Non-pigmented ciliary epithelial cell (primary cell): Measurements from ENCODE around the gene FBXO2.
"Not testable (repeated sequence)": the region's sequence is repeated elsewhere in the genome, so short reads cannot be mapped to it uniquely, and the experiment has no call there.

Source experiments
- DNase-seq: peaks from one replicate; pipeline ENCODE4 v3.0.0-alpha.2; 2010; ENCODE audit warnings: low read depth

FBXO2 gene

DNA sequence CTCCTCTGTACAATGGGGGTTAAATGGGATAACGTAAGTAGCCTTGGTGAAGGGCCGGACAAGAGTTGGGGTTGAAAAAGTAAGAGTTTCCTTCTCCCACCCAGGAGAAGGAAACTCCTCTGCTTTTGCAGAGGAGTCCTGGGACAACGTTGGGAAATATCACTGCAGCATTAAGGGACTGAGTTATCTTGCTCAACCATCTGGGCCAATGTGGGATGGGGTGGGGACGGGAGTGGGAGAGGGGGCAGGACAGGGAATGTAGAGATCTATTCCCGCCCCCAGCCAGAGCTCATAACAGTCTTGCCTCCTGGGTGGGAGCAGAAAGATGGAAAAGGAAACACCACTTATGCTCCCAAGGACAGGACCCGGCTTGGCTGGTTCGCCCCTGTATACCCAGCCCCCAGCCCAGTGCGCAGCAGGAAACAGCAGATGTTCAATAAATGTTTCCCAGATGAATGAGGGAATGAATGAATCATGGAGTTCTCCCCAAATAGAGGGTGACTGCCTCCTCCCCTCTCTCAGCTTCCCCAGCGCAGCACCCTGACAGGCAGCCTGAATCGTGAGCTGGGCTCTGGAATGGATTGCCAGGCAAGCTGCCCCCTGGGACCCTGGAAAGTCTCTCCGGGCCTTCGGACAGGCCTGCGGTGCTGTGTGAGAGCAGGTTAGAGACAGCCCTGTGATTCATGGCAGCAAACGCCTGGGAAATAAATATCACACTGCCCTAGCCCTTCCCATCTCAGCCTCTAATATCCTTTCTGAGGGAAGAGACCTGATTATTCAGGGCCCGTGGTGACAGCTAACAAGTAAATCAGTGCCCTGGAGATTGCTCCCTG lies 24.8 kb downstream of the FBXO2 start:
- DNase-seq: no peak

DNA sequence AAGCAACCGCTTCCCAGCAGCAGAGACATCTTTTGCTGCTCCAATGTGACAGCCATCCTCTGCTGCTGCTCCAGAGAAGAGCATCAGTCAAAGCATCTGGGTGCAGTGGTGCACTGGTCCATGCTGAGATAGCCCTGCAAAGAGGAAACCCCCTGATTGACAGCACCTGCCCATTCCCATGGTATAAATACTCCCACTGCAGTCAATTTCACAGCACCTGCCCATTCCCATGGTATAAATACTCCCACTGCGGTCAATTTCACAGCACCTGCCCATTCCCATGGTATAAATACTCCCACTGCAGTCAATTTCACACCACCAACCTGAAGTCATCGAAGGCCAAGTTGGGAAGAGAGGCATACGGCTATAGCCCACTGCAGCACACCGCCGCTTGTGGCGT lies 25.5 kb downstream of the FBXO2 start:
- DNase-seq: no peak

DNA sequence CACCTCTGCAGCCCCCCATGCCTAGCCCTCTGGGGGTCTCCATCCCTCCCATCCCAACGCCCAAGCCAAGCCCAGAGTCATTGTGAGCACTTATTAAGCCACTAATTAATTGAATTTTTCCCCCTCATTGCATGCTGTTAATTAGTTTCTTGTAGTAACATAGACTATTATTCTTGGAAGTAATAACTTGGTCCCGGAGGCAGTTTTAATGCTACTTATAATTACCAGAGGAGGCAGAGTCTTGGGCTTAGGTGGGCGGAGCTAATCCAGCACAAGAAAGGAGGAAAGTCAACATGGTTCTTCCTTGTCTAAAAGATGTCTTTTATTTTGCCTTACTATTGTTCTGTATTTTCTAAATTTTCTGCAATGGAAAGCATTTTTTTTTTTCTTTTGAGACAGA lies 27.7 kb downstream of the FBXO2 start:
- no peak for DNase-seq

DNA sequence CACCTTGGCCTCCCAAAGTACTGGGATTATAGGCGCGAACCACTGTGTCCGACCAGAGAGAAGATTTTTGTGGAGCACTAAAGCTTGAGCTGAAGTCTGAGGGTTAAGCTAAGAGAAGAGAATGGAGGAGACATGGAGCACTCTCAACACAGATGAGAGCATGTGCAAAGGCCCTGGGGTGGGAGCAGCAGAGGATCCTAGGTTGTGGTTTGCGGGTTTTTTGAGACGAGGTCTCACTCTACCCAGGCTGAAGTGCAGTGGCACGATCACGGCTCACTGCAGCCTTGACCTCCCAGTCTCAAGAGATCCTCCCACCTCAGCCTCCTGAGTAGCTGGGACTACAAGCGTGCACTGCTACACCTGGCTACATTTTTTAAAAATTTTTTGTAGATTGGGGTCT lies 30.5 kb downstream of the FBXO2 start:
- DNase-seq: no peak

DNA sequence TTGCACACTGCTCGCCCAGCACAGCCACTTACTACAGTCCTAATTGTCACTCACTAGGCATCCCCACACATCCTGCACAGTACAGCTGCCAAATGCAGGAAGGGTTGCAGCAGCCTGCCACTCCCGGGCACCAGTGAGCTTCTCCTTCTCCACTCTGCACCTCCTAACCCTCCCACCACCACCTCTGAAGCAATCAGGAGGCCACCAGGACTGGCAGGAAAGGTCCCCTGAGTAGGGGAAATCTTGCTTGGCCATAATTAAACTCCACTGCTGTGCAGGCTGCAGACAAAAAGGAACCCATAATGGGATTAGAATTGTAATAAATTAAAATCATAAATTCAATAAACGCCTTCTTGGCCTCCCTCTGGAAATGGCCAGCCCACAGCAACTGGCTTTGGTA lies 31.8 kb downstream of the FBXO2 start:
- no peak for DNase-seq

DNA sequence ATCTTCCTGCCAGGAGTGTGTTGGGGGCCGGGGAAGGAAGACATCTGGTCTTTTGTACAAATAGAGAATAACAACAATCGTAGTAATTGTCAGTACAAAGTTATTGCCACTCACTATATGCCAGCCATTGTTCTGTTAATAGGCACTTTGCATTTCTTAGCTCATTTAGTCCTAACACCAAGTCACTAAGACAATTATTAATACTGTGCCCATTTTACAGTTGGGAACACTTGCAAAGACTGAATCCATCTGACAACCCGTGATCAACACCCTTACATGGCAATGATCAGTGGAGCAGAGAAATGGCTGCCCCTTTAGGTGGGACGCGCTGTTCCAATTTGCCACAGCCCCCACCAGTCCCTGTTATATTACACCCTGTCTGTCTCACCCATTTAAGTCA lies 33.3 kb downstream of the FBXO2 start:
- no peak for DNase-seq

DNA sequence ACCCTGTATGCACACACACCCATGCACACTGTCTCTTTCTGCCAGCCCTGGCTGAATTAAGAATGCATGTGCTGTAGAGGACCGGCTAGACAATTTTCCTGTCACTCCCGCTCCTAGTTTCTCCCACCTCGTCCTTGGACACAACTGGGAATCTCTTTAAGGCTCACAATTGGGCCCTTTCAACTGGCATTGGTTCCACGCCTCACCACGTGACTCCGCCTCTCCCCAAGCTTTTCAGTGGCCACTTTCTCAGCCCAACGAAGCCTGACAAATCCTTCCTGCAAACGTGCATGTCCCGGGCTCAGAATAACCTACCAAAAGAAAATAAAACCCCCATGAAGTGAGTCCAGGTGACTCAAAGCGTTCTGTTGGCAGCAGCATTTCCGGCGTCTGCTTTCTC lies 33.8 kb downstream of the FBXO2 start:
- DNase-seq: no peak

DNA sequence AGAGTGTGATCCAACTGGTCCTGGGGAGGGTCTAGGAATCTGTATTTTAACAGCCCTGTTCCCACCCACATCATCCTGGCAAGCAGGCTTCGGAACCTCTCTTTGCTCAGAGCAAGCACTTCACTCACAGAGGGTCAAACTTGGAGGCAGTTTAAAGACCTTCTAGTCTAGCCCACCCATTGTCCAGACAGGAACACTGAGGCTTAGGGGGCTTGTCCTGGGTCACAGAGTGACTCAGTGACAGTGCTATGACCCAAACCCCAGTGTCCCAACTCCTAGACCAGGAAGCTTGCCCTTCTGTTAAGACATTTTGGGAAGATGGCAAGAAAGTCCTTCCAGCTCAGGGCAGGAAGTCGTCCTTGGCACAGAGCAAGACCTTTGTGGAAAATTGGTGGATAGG lies 36.5 kb downstream of the FBXO2 start:
- DNase-seq: no peak

DNA sequence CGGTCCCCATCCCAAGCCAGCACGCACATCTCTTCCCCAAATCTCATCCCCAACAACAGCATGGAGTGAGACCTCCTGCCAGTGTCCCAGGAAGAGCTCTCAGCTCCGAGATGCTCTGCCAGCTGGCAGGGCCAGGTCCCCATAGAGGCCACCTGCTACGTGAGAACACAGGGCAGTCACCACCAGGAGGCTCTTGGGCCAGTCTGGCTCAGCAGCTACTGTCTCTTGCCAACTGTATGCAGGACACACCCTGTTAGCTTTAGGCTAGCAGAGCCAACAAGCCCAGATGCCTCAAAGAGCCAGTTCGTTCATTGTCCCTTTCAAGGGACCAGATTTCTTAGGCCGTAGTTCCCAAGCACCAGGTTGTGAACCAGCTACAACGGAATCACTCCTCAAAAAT lies 36.9 kb downstream of the FBXO2 start:
- no peak for DNase-seq

DNA sequence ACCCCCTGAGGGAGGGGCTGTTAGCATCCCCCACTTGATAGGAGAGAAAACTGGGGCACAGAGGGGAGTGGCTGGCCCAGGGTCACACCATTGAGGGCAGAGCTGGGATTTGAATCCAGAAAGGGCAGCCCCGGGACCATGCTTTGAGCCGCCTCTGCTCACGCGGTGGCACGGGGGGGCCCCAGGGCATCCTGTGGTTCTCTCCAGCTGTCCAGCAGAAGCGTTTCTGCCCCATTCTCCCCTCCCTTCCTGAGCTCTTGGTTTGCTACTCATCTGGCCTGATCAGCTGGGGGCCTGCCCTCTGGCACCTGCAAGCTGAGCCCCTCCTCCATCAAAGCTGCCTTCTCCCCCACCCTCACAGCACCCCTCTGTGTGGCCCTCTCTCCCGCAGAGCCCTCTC lies 37.5 kb downstream of the FBXO2 start:
- DNase-seq: no peak

DNA sequence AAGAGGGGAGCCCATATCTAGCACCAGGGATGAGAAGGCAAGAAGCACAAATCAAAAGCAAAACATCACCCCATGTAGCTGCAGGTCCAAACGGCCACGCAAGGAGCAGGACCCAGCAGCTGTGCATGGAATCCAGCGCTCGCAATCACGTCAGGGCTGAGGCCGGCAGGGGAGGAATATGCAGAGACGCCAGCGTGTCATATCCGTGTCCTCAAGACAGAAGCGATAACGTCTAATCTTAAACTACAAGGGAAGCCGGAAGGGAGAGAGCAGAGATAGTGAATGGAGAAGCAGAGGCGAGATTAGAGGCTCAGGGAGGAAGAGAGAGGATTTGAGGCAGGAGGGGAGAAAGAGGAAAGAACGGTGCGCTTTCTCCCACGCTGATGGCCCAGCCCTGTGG lies 39.1 kb downstream of the FBXO2 start:
- no peak for DNase-seq

DNA sequence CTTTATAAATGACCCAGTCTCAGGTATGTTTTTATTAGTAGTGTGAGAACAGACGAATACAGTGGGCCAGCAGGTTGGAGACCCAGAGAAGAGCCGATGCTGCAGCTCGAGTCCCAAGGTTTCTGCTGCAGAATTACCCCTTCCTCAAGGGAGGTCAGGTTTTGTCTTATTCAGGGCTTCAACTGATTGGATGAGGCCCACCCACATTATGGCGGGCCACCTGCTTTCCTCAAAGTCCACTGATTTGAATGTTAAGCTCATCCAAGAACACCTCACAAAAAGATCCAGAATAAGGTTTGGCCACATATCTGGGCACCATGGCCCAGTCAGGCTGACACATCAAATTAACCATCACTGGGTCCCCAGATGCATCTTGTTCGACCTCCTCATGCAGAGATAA lies 40.9 kb downstream of the FBXO2 start:
- DNase-seq: no peak

DNA sequence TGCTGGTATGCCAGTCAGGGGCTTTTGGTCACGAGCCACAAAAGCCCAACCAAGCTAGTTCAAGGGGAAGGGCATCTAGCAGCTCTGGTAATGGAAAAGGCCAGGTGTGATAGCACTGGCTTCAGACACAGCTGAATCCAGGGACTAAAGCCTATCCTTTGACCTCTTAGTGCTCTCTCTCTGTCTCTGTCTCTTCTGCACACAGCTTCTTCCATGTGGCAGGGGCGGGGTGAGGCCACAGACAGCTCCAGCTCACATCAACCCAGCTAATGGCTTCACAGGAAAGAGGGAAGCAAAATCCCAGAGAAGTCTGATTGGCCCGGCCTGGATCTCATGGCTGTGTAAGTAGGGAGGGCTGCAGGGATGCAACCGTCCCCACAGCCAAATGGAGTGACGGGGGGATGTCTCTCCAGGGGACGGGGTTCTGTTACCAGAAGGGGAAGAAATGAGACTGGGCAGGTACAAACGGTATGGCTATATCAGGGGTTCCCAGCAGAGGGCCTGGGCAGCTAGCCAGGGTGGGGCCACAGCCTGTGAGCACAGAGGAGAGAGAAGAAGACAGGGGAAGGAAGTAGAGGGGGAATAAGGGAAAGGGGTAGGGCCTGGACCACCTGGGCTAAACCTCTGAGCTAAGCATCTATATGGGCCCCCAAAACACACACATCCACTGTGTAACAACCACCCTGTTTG lies 42.4 kb downstream of the FBXO2 start:
- DNase-seq: no peak

DNA sequence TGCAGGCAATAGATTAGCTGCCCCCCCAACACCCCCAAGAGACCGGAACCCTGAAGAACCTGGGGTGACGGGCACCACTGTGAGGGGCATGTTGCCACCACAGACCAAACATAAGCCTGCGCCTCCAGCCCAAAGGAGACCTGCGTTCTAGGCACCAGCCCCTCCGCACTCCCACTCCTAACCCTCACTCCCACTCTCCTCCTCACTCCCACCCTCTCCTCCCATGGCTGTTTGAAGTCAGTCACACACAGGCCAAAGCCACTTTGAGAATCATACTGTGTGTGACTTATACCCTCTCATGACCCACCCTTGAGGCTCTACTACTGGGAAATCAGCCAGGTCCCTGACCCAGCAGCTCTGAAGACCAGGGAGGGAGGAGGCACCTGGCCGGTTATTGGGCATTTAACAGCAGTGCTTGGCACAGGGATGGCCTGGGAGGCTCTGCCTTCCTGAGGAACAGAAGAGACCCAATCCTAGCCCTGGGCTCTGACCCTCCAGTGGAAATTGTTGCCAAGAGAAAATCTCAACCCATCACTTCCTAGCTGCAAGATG lies 43.5 kb downstream of the FBXO2 start:
- DNase-seq: no peak

DNA sequence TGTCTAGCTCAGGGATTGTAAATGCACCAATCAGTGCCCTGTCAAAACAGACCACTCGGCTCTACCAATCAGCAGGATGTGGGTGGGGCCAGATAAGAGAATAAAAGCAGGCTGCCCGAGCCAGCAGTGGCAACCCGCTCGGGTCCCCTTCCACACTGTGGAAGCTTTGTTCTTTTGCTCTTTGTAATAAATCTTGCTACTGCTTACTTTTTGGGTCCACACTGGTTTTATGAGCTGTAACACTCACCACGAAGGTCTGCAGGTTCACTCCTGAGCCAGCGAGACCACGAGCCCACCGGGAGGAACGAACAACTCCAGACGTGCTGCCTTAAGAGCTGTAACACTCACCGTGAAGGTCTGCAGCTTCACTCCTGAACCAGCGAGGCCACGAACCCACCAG lies 44.9 kb downstream of the FBXO2 start:
- not testable (repeated sequence) for DNase-seq

DNA sequence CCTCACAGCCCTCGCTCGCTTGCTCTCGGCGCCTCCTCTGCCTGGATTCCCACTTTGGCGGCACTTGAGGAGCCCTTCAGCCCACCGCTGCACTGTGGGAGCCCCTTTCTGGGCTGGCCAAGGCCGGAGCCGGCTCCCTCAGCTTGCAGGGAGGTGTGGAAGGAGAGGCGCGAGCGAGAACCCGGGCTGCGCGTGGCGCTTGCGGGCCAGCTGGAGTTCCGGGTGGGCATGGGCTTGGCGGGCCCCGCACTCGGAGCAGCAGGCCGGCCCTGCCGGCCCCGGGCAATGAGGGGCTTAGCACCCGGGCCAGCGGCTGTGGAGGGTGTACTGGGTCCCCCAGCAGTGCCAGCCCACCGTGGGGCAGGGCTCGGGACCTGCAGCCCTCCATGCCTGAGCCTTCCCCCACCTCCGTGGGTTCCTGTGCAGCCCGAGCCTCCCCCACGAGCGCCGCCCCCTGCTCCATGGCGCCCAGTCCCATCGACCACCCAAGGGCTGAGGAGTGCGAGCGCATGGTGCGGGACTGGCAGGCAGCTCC lies 45.6 kb downstream of the FBXO2 start:
- not testable (repeated sequence) for DNase-seq

DNA sequence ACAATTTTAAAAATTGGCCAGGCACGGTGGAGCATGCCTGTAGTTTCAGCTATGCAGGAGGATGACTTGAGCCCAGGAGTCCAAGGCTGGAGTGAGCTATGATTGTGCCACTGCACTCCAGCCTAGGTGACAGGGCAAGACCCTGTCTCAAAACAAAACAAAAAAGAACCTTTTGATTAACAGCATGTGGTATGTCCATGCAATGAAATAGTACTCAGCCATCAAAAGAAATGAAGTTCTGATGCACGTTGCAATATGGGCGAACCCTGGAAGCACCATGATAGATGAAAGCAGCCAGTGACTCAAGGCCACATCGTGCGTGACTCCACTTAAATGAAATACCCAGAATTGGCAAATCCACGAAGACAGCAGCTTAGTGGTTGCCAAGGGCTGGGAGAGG lies 47.5 kb downstream of the FBXO2 start:
- no peak for DNase-seq

DNA sequence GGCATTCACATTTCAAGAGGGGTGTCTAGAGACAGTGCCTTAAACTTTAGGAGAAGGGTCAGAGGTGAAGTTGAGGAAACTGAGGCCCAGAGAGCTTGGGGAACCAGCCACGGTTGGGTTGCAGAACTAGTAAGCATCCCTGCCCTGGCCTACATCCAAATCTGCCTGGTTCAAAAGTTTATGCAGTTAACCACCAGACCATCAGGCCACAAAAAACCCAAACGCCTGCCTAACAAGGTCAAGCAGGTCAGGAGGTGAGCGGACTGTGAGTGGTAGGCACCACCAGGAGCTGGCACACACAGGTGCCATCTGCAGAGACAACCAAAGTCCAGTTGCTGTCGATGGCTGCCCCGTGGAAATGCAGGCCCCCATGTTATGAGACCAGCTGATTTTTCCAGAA lies 51.2 kb downstream of the FBXO2 start:
- DNase-seq: no peak

DNA sequence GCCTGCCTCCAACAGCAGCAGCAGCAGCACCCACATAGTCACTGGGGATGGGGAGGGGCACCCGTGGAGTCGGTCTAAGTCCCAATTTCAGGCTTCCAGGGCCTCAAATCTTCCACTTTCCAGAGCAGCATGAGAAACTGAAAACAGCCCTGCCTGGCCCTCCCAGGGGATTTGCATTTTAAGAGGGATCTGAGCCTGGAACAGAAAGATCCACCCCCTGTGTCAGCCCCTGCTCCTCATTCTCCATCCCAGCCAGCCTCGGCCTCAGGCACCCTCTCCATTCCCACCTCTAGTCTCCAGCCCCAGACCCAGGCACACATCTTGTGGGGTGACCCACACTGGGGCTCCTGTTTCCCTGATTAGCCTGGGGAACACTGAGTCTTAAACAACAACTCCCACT lies 51.8 kb downstream of the FBXO2 start:
- DNase-seq: no peak

DNA sequence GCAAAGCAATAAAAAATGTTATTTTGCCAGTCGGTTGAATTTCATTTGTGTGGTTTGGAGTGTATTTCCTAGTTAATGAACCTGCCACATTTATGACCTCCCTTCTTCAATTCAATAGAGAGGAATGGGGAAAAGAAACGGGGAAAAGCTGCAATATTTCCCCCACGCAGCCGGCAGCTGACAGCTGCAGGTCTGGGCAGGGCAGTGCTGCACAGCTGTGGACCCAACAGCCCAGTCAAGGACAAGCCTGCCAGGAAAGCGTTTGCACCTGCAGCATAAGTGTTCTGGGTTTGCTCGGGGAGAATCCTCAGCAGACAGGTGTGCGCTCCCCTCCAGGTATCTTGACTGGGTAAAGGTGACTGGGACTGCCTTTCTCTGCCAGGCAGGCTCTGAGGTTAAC lies 53.4 kb downstream of the FBXO2 start:
- no peak for DNase-seq

DNA sequence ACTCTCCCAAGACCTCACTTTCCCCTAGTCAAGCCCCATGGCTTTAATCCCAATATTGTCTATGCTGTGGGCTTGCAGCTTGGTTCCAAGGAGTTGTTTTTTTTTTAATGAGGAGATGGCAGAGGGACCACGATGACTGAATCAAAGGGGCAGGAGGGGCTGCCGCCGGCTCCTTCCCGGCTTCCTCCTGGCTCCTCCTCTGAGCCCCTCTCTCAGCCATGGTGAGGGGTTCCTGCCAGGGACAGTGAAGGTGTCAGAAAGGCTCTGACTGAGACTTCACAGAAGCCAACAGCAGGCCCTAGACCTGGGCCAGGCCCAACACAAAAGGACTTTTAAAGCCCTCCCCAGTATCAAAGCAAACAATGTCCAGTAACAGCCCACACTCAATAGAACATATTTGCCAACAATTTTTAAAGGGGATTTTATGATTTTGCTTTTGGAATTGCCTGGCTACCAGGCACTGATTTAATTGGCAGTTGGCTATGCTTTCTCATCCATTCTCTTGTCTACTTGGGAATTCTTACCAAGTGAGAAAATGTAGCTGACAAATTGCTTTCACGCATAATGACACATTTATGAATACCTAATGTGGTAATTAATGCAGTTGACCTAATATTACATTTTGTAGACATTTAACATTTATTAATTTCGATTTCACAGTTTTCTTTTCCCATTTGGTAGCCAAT lies 54.2 kb downstream of the FBXO2 start:
- DNase-seq: no peak

DNA sequence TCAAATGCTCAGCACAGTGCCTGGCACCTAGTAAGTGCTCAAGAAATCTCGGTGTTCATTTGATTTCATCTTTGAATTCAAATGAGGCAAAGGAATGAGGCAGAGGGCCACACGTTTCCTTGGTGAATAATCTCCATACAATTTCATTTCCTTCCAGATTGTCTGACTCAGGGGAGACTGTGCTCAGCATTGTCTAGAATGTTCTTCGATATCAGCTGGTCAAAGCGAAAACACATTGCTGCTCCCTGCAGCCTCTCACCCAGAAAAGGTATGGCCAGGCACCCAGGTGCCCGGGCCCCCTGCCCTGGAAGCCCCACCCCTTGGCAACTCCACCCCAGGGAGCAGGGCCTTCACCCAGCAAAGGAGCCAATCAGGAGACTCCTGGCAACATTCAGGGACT lies 55.8 kb downstream of the FBXO2 start:
- DNase-seq: no peak
